GM21717 (cell line): ENCODE data around the gene HECW1.
A peak's percentile ranks its signal among the peaks of the same experiment; 100 is the strongest.
"Not testable (repeated sequence)": the region's sequence is repeated elsewhere in the genome, so short reads cannot be mapped to it uniquely, and the experiment has no call there.

ENCODE experiments used
- ATAC-seq: cut with Tn5 transposase; IDR thresholded peaks from one replicate; pipeline ENCODE4 v1.9.1; 2021; ENCODE audit warnings: mild to moderate bottlenecking, moderate library complexity; ENCODE audit not compliant: unreplicated experiment

Gene HECW1

GRCh38 chr7:43112459-43112940 is at the start of gene HECW1:
TSS of gene HECW1 (plus strand) at chr7:43112647. CDS start at chr7:43243906, 131,259 bp downstream.
- no peak for ATAC-seq

GRCh38 chr7:43071604-43072003 is 40.8 kb upstream of the HECW1 start:
- no peak for ATAC-seq

DNA sequence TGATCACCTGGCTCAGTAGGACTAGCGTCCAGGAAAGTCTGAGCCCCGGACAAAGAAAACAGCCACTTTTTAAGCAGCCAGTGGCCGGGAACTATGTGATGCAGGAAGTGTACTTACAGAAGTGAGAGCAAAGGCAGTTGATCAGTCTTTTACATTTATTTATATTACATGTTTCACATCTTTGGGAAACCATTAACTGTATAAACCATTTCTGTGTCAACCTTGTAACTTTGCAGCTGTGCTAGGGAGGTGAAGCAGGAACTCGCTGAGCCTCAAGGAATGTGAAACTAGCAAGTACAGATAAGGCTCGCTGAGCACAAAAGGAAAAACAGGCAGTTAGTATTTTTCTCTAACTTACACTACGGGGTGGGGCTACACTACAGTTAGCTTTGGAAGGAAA is 39.9 kb upstream of the HECW1 start:
- ATAC-seq, result no peak

DNA sequence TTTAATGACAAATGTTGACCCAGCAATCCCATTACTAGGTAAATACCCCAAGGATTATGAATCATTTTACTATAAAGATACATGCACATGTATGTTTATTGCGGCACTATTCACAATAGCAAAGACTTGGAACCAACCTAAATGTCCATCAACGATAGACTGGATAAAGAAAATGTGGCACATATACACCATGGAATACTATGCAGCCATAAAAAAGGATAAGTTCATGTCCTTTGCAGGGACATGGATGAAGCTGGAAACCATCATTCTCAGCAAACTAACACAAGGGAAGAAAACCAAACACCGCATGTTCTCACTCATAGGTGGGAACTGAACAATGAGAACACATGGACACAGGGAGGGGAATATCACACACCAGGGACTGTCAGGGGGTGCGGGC is 38.6 kb upstream of the HECW1 start:
- ATAC-seq, result not testable (repeated sequence)

GRCh38 chr7:43076189-43076605 is 36.2 kb upstream of the HECW1 start:
- peak; percentile 53 for ATAC-seq

- ATAC-seq, result peak; percentile 13
Measured at GRCh38 chr7:43076606-43077005, 35.8 kb upstream of the HECW1 start.

DNA sequence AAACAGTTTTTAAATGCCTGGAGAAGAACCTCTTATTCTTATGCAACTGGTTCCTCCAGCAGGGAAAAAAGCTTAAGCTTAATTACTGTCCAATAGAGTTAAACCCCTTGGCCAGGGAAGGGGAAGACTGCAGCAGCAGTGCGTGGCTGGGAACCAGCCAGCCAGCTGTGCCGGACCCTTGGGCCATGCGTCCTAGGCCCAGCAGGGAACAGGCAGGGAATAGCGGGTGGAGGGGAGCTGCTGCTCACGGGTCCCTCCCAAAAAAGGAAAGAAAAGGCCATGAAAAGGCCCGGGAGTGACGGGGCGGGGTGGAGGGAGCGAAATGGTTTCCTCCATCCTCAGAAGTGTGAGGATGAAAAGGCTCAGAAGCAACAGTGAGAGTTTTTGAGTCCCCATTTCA is 35.2 kb upstream of the HECW1 start:
- ATAC-seq, result no peak

GRCh38 chr7:43077732-43078391 is 34.6 kb upstream of the HECW1 start:
- no peak for ATAC-seq

DNA sequence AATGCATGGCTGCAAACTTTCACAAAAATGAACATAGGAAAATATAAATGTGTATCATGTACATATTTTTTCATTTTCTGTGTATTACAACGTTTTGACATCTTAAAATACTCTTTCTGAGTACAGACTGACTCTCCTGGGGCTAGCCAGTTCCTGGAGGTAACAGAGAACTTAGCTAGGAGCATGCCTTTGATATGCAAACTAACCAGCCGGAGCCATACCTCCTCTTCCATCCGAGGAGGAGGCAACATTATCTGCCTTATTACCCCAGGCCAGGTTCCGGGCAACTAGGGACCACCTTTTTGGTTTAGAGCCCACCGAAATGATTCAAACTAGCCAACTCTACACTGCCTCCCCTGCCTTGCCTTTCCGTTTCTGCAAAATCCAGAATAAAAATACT is 33.7 kb upstream of the HECW1 start:
- no peak for ATAC-seq

DNA sequence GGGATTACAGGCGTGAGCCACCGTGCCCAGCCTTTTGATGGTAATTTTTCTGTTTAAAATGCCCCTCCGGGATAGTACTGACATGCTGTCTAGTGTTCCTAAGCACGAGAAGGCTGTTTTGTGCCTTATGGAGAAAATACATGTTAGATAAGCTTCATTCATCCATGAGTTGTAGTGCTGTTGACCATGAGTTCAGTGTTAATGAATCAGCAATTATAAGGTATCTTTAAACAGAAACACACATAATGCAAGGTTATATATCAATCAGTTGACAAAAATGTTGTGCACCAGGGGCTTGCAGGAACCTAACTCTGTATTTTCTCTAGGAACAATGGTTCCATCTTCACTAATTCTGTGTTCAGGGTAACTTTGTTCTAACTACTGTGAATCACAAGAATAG is 30.8 kb upstream of the HECW1 start:
- no peak for ATAC-seq

GRCh38 chr7:43083106-43083505 is 29.3 kb upstream of the HECW1 start:
- no peak for ATAC-seq

GRCh38 chr7:43085017-43085416 is 27.4 kb upstream of the HECW1 start:
- no peak for ATAC-seq

GRCh38 chr7:43085992-43086391 is 26.5 kb upstream of the HECW1 start:
- ATAC-seq, result no peak

- no peak for ATAC-seq
Measured at GRCh38 chr7:43092819-43093218, 19.6 kb upstream of the HECW1 start.

DNA sequence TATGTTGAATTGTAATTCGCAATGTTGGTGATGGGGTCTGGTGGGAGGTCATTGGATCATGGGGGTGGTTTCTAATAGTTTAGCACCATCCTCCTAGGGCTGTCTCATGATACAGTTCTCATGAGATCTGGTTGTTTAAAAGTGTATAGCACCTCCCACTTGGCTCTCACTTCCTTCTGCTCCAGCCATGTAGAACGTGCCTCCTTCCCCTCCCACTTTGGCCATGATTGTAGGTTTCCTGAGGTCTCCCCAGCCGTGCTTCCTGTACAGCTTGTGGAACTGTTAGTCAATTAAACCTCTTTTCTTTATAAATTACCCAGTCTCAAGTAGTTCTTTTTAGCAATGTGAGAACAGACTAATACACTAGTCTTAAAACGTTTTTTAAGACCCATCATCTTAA is 15.6 kb upstream of the HECW1 start:
- no peak for ATAC-seq

- no peak for ATAC-seq
Measured at GRCh38 chr7:43099750-43100149, 12.7 kb upstream of the HECW1 start.

- ATAC-seq, result no peak
Measured at GRCh38 chr7:43104874-43105520, 7.5 kb upstream of the HECW1 start.

DNA sequence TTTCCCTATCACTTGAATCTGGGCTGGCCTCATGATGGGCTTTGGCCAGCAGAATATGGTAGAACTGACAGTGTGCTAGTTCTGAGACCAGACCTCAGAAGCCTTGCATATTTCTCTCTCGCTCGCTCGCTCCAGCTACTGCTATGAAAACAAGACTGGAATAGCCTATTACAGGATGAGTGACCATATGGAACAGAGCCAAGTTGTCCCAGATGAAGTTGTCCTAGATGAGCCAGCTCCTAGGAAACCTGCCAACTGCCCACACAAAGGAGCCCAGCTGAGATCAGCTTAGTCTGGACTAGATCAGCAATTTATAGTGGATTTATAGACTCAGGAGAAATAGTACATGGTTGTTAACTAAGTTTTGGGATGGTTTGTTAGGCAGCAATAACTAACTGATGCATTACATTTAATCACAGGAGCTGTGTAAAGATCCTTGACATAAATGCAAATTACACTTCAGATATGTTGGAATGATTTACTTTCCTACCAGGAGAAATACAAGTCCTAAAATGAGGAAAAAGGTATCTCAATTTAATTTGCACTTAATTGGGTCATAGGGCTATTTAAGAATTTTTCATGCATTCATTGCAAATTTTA is 6.8 kb upstream of the HECW1 start:
- ATAC-seq, result no peak

- ATAC-seq, result peak; percentile 95
Measured at GRCh38 chr7:43108255-43109011, 4.0 kb upstream of the HECW1 start.

- ATAC-seq, result no peak
Measured at GRCh38 chr7:43110791-43111535, 1.5 kb upstream of the HECW1 start.
